Calu3 (cell line): ENCODE measurements around the gene SERPINB10. TPM values are rescaled to one million over a fixed set of nuclear protein-coding genes. Genes with fewer than 3 reads are reported as not detected.
A peak's percentile ranks its signal among the peaks of the same experiment; 100 is the strongest.

Experiments used
- BruUV-seq: library from RNA; stranded (reverse); fragments of 400-500 nt; replicated peaks from 2 replicates; lab custom pipeline; 2021; lab: Mats Ljungman, UMichigan
- CTCF ChIA-PET: fragments of 300-600 bp; sonication (Branson Sonifier 250); formaldehyde crosslinking; loops from one replicate; lab custom pipeline; 2022; ENCODE audit warnings: antibody characterized with exemption; lab: Charles Lee
- DNase-seq: peaks from one replicate; pipeline ENCODE4 v3.0.0; 2022
- H3K27ac Mint-ChIP-seq: one replicate; pipeline ENCODE4 v1.8.0; 2022; ENCODE audit warnings: mixed read lengths; ENCODE audit not compliant: unreplicated experiment
- H3K27me3 Mint-ChIP-seq: one replicate; pipeline ENCODE4 v1.8.0; 2022; ENCODE audit warnings: mixed read lengths; ENCODE audit not compliant: unreplicated experiment
- H3K36me3 Mint-ChIP-seq: one replicate; pipeline ENCODE4 v1.8.0; 2022; ENCODE audit warnings: mild to moderate bottlenecking, moderate library complexity, mixed read lengths; ENCODE audit not compliant: insufficient read depth, unreplicated experiment
- H3K4me1 Mint-ChIP-seq: one replicate; pipeline ENCODE4 v1.8.0; 2022; ENCODE audit warnings: mild to moderate bottlenecking, low read depth, mixed read lengths; ENCODE audit not compliant: unreplicated experiment
- H3K4me3 Mint-ChIP-seq: one replicate; pipeline ENCODE4 v1.8.0; 2022; ENCODE audit warnings: mild to moderate bottlenecking, low read depth, moderate library complexity, mixed read lengths; ENCODE audit not compliant: unreplicated experiment
- H3K9me3 Mint-ChIP-seq: one replicate; pipeline ENCODE4 v1.8.0; 2022; ENCODE audit warnings: low read depth, mixed read lengths; ENCODE audit not compliant: unreplicated experiment
- CTCF ChIP-seq: fragments of 200-600 bp; IDR thresholded peaks from one replicate; pipeline ENCODE4 v1.8.0; 2022; ENCODE audit warnings: antibody characterized with exemption; ENCODE audit not compliant: unreplicated experiment
- intact Hi-C: fragments of 100-400 bp; cut with micrococcal nuclease; formaldehyde crosslinking; loops from one replicate; pipeline ENCODE4 v1.10.0; 2022; ENCODE audit not compliant: unreplicated experiment
- total RNA-seq: library from RNA; stranded (reverse); gene quantifications from 2 replicates; pipeline ENCODE4 v1.2.3, GENCODE V29; 2022

Gene SERPINB10
- total RNA-seq, 1 experiment from 2014 or later: not detected

GRCh38 chr18:63947051-63947790 lies 39.5 kb downstream of the SERPINB10 start:
- CTCF ChIA-PET: no interaction called here
- peaks cover 12% of the 10 kb centered on the region for H3K36me3 Mint-ChIP-seq
- peaks cover 5% of the 10 kb centered on the region for H3K9me3 Mint-ChIP-seq
- H3K4me3 Mint-ChIP-seq: no peak overlapping the region
- H3K27ac Mint-ChIP-seq: no peak overlapping the region
- H3K27me3 Mint-ChIP-seq: no peaks in the 10 kb centered on the region
- TF ChIP-seq CTCF: no peak
- BruUV-seq: no TSS peak
- intact Hi-C loops: no loop called here
- H3K4me1 Mint-ChIP-seq: peaks cover 24% of the 10 kb centered on the region
- no peak for DNase-seq

GRCh38 chr18:63949068-63949737 lies 41.4 kb downstream of the SERPINB10 start, which contains the start of gene HMSD:
Gene HMSD (plus strand): TSS chr18:63949301. CDS start chr18:63953456, 4,155 bp downstream.
- H3K4me1 Mint-ChIP-seq: peaks cover 24% of the 10 kb centered on the region
- peak within 1 kb of the TSS; percentile 100 for H3K4me3 Mint-ChIP-seq
- CTCF ChIA-PET: interaction anchor here (1.0 kb wide), 1 partner anchor 21 kb away, joined by 3 read pairs; no protein-coding TSS in a partner anchor
- peak within 1 kb of the TSS; percentile 95 for H3K27ac Mint-ChIP-seq
- TF ChIP-seq CTCF: peak; percentile 55
- peak; percentile 91 for DNase-seq
- no peaks in the 10 kb centered on the region for H3K27me3 Mint-ChIP-seq
- intact Hi-C loops: loop anchor here (2.0 kb wide), 1 partner anchor 66 kb away; no protein-coding TSS in a partner anchor
- peaks cover 12% of the 10 kb centered on the region for H3K36me3 Mint-ChIP-seq
- peaks cover 2% of the 10 kb centered on the region for H3K9me3 Mint-ChIP-seq
- BruUV-seq: TSS peak; percentile 82

DNA sequence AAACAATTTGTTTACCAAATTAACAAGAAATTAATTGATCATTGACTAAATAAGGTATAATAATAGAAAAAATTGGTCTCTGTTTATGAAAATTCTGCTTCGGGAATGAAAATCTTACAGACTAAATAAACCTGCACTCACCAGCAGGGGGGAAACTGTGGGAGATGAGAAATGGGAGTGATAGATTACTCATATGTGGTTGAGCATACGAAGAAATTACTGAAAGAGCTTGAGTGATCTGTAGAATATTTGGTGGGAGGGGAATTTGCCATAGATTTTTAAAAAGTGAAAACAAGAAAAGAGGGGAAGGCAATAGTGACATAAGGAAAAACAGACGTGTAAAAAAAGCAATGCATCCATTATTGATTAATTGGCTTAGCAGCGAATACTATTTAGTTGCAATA lies 43.5 kb downstream of the SERPINB10 start:
- peaks cover 12% of the 10 kb centered on the region for H3K36me3 Mint-ChIP-seq
- H3K9me3 Mint-ChIP-seq: peaks cover 2% of the 10 kb centered on the region
- H3K27me3 Mint-ChIP-seq: no peaks in the 10 kb centered on the region
- no peak overlapping the region for H3K4me3 Mint-ChIP-seq
- BruUV-seq: no TSS peak
- no peak overlapping the region for H3K27ac Mint-ChIP-seq
- CTCF ChIA-PET: interaction anchor here (1.0 kb wide), 1 partner anchor 15 kb away, joined by 4 read pairs; no protein-coding TSS in a partner anchor
- intact Hi-C loops: no loop called here
- peak; percentile 29 for TF ChIP-seq CTCF
- peaks cover 24% of the 10 kb centered on the region for H3K4me1 Mint-ChIP-seq
- no peak for DNase-seq

DNA sequence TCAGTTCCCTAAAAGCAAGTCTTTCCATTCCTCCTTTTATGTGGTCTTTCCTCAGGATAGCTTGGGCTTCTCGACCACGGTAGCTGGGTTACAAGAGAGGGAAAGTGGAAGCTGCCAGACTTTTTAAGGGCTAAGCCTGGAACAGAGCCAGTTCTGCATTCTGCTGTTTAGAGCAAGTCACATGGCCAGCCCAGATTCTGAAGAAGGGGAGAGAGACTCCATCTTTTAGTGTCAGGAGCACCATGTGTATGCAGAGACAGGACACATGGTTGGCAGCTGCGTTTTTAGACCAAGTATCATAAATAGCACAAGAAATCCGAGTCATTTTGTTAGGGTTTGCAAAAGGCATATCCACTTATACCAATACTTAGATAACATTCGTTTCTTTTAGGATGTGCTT lies 46.1 kb downstream of the SERPINB10 start:
- Mint-ChIP-seq H3K4me1 (peaks cover 16% of the 10 kb centered on the region), H3K4me3 (no peak overlapping the region), H3K27ac (no peak overlapping the region), H3K9me3 (peaks cover 2% of the 10 kb centered on the region), H3K36me3 (peaks cover 12% of the 10 kb centered on the region), H3K27me3 (no peaks in the 10 kb centered on the region)
- no peak for TF ChIP-seq CTCF
- no peak for DNase-seq
- CTCF ChIA-PET: no interaction called here
- BruUV-seq: no TSS peak
- intact Hi-C loops: no loop called here
